Right lobe of liver (tissue), 6 donors: ENCODE results near the gene ZNF829. TPM values are rescaled to one million over a fixed set of nuclear protein-coding genes. Genes with fewer than 3 reads are reported as not detected.

Source experiments
- ATAC-seq, 4 donors: fragments of 200-7000 bp; cut with Tn5 transposase; one replicate each; pipeline ENCODE4 v1.9.1; 2020; ENCODE audit warnings: mild to moderate bottlenecking in 4 of 4, moderate library complexity in 4 of 4
- DNase-seq, 3 donors: peaks; one replicate each; pipeline ENCODE4 v3.0.0-alpha.2; 2020
- H3K27ac ChIP-seq, 3 donors: fragments of 200-600 bp; one replicate each; pipeline ENCODE4 v1.8.0; 2022
- H3K27me3 ChIP-seq, 2 donors: fragments of 200-600 bp; one replicate each; pipeline ENCODE4 v1.8.0; 2022
- H3K36me3 ChIP-seq, 4 donors: fragments of 200-600 bp; sonication (generic) in 1 of 4; one replicate each; pipeline versions ENCODE4 v1.5.1 to v1.8.0; 2017 to 2022; ENCODE audit warnings: control low read depth in 1 of 4
- H3K4me1 ChIP-seq, 4 donors: fragments of 200-600 bp; sonication (generic) in 1 of 4; one replicate each; pipeline versions ENCODE4 v1.5.1 to v1.8.0; 2017 to 2022; ENCODE audit warnings: control low read depth in 1 of 4
- H3K4me3 ChIP-seq, 3 donors: fragments of 200-600 bp; one replicate each; pipeline ENCODE4 v1.8.0; 2022
- H3K9me3 ChIP-seq, 4 donors: fragments of 200-600 bp; sonication (generic) in 1 of 4; one replicate each; pipeline versions ENCODE4 v1.5.1 to v1.8.0; 2017 to 2022; ENCODE audit warnings: control low read depth in 1 of 4
- POLR2A ChIP-seq: fragments of 450-650 bp; IDR thresholded peaks from one replicate; pipeline ENCODE4 v1.6.1; 2017; ENCODE audit warnings: antibody characterized with exemption, mild to moderate bottlenecking
- WGBS: methylation state at CpG from one replicate; pipeline ENCODE4 v1.1.6; 2018; ENCODE audit warnings: low coverage, low lambda C conversion rate; ENCODE audit not compliant: insufficient coverage; ENCODE audit errors: missing lambda C conversion rate; 5-methylcytosine and 5-hydroxymethylcytosine counted together
- intact Hi-C, 2 donors: fragments of 100-400 bp; cut with DNase I; formaldehyde crosslinking; loops; one replicate each; pipeline versions ENCODE4 v1.11.2 to v1.14.1; 2022
- total RNA-seq, 6 experiments: library from RNA; depleted of rRNA in 2 of 6; stranded (reverse); fragments of >200 nt in 2 of 6; fragmentation: NEBNext Ultra II Directional in 3 of 6; extraction: Animal tissue kit (Norgen Biotek cat#: 25700) in 3 of 6; gene quantifications; one replicate each; pipeline versions ENCODE4 v1.1.0 to v1.2.4, GENCODE V29; 2016 to 2023
- TF ChIP-seq, protein P1 (sequence below), 4 donors: fragments of 200-600 bp in 3 of 4; fragments of 450-650 bp in 1 of 4; IDR thresholded peaks; one replicate each; pipeline versions ENCODE4 v1.5.1 to v1.8.0; 2016 to 2022; ENCODE audit warnings: antibody characterized with exemption in 4 of 4, mild to moderate bottlenecking in 2 of 4
- donor health status: DM: no; HTN: yes; CAD: no.
- donor health status: DM: no; HTN: no; CAD: no.
- donor health status: DM: no; HTN: no; CAD: no.
- donor health status: DM: no; HTN: yes; CAD: no.
- donor health status: DM: no; HTN: yes; CAD: no.

Gene ZNF829
- total RNA-seq, 6 experiments from 2014 or later: 0.55 to 0.95 (median 0.78) TPM

DNA sequence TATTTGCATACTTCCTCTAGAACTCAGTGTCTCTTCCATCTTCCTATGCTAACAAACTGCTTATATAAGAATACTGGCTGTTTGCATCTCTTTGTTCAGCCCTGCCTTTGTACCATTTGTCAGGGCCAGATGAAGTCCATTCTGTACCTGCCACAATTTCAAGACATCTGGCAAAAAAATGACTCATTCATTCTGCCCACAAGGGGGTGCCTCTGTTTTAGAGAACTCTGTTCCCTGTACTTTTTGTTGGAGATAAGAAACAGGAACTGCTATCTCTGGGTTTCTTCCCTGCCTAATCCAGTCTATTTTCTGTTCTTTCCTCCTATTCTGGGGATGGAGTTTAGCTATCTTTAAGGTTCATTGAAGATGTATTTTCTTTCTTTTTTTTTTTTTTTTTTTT lies 23.1 kb upstream of the ZNF829 start:
- ATAC-seq (no peak), DNase-seq (no peak)
- TF ChIP-seq POLR2A: no peak
- TF ChIP-seq, protein P1, sequence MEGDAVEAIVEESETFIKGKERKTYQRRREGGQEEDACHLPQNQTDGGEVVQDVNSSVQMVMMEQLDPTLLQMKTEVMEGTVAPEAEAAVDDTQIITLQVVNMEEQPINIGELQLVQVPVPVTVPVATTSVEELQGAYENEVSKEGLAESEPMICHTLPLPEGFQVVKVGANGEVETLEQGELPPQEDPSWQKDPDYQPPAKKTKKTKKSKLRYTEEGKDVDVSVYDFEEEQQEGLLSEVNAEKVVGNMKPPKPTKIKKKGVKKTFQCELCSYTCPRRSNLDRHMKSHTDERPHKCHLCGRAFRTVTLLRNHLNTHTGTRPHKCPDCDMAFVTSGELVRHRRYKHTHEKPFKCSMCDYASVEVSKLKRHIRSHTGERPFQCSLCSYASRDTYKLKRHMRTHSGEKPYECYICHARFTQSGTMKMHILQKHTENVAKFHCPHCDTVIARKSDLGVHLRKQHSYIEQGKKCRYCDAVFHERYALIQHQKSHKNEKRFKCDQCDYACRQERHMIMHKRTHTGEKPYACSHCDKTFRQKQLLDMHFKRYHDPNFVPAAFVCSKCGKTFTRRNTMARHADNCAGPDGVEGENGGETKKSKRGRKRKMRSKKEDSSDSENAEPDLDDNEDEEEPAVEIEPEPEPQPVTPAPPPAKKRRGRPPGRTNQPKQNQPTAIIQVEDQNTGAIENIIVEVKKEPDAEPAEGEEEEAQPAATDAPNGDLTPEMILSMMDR (IDR thresholded peaks at IDR 0.05): no peak
- no peaks in the 10 kb centered on the region for H3K4me1 ChIP-seq
- no peak overlapping the region for H3K4me3 ChIP-seq
- H3K27ac ChIP-seq: no peak overlapping the region
- H3K36me3 ChIP-seq: peaks cover 0 to 22% (median 5%) of the 10 kb centered on the region in 4 donors
- intact Hi-C loops: no loop called here
- H3K27me3 ChIP-seq: no peaks in the 10 kb centered on the region
- peaks cover 0 to 13% (median under 1%) of the 10 kb centered on the region in 4 donors for H3K9me3 ChIP-seq

DNA sequence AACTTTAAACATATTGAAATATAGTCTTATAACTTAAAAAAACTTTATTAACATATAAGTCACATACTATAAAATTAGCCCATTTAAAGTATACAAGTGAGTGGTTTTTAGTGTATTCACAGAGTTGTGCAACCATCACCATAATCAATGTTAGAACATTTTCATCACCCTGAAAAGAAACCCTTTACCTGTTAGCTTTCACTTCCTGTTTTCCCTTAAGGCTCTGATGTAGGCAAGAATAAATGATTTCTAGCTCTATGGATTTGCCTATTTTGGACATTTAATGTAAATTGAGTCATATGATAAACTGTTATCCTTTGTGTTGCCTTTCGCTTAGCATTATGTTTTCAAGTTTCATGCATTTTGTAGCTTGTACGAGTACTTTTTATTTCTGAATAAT lies 15.6 kb upstream of the ZNF829 start:
- H3K4me3 ChIP-seq: no peak overlapping the region
- no peaks in the 10 kb centered on the region for H3K27me3 ChIP-seq
- DNase-seq (no peak), ATAC-seq (no peak)
- H3K36me3 ChIP-seq: peaks cover 0 to 7% (median under 1%) of the 10 kb centered on the region in 4 donors
- no peak overlapping the region for H3K27ac ChIP-seq
- intact Hi-C loops: no loop called here
- 100% methylated on average over 2 of the region's 2 CpGs for WGBS
- TF ChIP-seq, protein P1 (IDR thresholded peaks at IDR 0.05): no peak
- no peak for TF ChIP-seq POLR2A
- H3K9me3 ChIP-seq: peaks cover 0 to 14% (median 6%) of the 10 kb centered on the region in 4 donors
- H3K4me1 ChIP-seq: no peaks in the 10 kb centered on the region

DNA sequence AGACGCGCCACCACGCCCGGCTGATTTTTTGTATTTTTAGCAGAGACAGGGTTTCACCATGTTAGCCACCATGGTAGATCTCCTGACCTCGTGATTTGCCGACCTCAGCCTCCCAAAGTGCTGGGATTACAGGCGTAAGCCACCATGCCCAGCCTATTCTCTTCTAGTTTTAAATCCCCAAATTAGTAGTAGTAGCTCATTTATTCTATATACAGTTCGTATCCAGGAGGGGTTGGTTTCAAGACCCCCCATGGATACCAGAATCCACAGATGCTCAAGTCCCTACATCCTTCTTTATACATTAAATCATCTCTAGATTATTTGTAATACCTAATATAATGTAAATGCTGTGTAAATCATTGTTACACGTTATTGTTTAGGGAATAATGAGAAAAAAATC lies 2.0 kb upstream of the ZNF829 start:
- WGBS: 96% methylated on average over 5 of the region's 9 CpGs
- no peak for ATAC-seq

DNA sequence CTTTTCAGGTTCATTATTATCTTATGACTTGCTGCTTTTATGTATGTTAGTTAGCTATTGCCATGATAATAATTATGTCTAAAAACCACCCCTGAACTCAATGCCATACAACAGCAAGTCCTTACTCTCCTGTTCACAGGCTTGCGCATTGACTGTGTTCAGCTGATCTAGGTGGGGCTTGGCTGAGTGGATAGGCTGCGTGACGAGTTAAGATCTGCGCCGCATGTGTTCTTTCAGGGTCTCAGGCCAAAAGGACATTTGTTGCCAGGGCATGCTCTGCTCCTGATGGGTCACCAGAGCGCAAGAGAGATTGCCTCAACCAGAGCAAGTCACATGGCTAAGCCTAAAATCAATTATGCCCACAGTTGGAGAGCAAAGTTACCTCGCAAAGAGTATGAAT lies 900 bp upstream of the ZNF829 start:
- Histone ChIP-seq H3K27me3 (no peaks in the 10 kb centered on the region), H3K9me3 (peaks cover 0 to 20% (median 0%) of the 10 kb centered on the region in 4 donors), H3K4me3 (peak overlapping the region; percentile 58 to 96 (median 66)), H3K27ac (peak overlapping the region in 1 of 3 donors; percentile 92), H3K4me1 (peaks cover 0 to 5% (median 0%) of the 10 kb centered on the region in 4 donors), H3K36me3 (peaks cover 0 to 11% (median 4%) of the 10 kb centered on the region in 4 donors)
- WGBS: 15% methylated on average over 7 of the region's 7 CpGs
- ATAC-seq (peak in 1 of 4 donors; percentile 24), DNase-seq (no peak)
- no peak for TF ChIP-seq POLR2A
- TF ChIP-seq, protein P1 (IDR thresholded peaks at IDR 0.05): no peak
- intact Hi-C loops: no loop called here

More for the DNA sequence above, 2.0 kb upstream of the ZNF829 start:
- H3K4me1 ChIP-seq: peaks cover 0 to 5% (median 0%) of the 10 kb centered on the region in 4 donors
- peaks cover 0 to 11% (median 4%) of the 10 kb centered on the region in 4 donors for H3K36me3 ChIP-seq
- H3K27ac ChIP-seq: no peak overlapping the region
- H3K9me3 ChIP-seq: peaks cover 0 to 9% (median 0%) of the 10 kb centered on the region in 4 donors
- TF ChIP-seq, protein P1 (IDR thresholded peaks at IDR 0.05): no peak
- TF ChIP-seq POLR2A: no peak
- H3K4me3 ChIP-seq: no peak overlapping the region
- intact Hi-C loops: no loop called here
- no peak for DNase-seq
- no peaks in the 10 kb centered on the region for H3K27me3 ChIP-seq

DNA sequence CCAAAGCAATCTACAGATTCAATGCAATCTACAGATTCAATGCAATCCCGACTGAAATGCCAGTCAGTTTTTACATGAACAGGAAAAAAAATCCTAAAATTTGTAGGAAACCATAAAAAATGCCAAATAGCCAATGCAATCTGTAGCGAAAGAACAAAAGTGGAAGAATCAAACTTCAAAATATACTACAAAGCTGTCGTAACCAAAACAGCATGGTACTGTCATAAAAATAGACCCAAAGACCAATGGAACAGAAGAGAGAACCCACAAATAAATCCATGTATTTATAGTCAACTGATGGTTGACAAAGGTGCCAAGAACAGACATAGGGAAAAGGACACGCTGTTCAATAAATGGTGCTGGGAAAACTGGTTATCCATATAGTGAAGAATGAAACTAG lies 17.7 kb downstream of the ZNF829 start:
- intact Hi-C loops: no loop called here
- Histone ChIP-seq H3K4me3 (no peak overlapping the region), H3K4me1 (no peaks in the 10 kb centered on the region), H3K9me3 (peaks cover 8 to 80% (median 29%) of the 10 kb centered on the region in 4 donors), H3K27ac (no peak overlapping the region), H3K27me3 (no peaks in the 10 kb centered on the region), H3K36me3 (peaks cover 0 to 22% (median 2%) of the 10 kb centered on the region in 4 donors)
- WGBS: 85% methylated on average over 4 of the region's 4 CpGs
- ATAC-seq (no peak), DNase-seq (no peak)
- no peak for TF ChIP-seq POLR2A
- TF ChIP-seq, protein P1 (IDR thresholded peaks at IDR 0.05): no peak
